ENCODE data around the gene GOLGA5.

GOLGA5 gene

GRCh38 chr14:92880851-92881250 lies 86.7 kb downstream of the GOLGA5 start:
- no peak for DNase-seq (ENCODE audit: low spot score)

GRCh38 chr14:92883066-92883465 lies 89.0 kb downstream of the GOLGA5 start:
- DNase-seq (ENCODE audit: low spot score): no peak

- DNase-seq (ENCODE audit: low spot score): no peak
These were observed 90.3 kb downstream of the GOLGA5 start for GRCh38 chr14:92884410-92884809.

GRCh38 chr14:92885279-92886061 lies 91.4 kb downstream of the GOLGA5 start:
- no peak for DNase-seq (ENCODE audit: low spot score)

- DNase-seq (ENCODE audit: low spot score): no peak
These were observed 92.2 kb downstream of the GOLGA5 start for GRCh38 chr14:92886337-92886736.

GRCh38 chr14:92887157-92887556 lies 93.1 kb downstream of the GOLGA5 start:
- no peak for DNase-seq (ENCODE audit: low spot score)

- DNase-seq (ENCODE audit: low spot score): no peak
These were observed 94.8 kb downstream of the GOLGA5 start for GRCh38 chr14:92888896-92889295.

Measured in germinal center (tissue), 1 donor.